ENCODE measurements around the gene DEGS2. TPM values are rescaled to one million over a fixed set of nuclear protein-coding genes. Genes with fewer than 3 reads are reported as not detected.

DEGS2 gene
- total RNA-seq, 1 experiment from 2014 or later, result 1.8 TPM

DNA sequence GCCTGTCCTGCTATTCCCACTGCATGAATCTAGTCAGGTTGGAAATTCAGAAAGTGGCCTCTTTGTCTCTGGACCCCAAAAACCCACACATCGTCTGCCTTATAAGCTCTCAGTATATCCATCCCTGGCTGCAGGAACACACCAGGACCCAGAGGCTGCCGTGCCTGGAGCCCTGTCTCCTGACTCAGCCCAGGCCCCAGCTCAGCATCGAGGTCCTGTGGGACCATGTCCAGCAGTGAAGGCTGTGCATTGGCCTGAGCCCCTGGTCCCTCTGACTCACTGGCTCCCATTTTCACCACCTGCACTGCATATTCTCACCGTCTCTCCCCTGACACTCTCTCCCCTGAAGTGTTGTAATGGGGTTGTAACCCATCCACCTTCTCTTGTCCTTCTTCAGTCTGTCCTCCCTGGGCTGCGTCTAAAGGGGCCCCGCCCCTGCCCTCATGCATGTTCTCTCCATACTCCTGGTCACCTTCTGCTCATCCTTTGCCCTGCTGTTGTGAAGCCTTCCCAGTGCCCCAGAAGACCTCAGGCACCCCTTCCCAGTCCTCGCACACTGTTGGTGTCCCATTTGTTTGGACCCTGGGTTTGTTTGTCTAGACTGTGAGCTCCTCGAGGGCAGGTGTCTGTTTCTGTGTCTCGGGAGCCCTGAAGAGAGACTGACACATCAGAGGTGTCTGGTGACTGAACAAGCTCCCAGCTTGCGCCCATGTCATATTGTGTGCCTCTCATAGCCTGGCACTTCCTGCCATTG lies 50.4 kb downstream of the DEGS2 start:
- H3K27ac ChIP-seq (ENCODE audit: low read depth, low read length), result no peak overlapping the region
- no peak overlapping the region for H3K4me2 ChIP-seq (ENCODE audit: low read length)
- ChIA-PET POLR2A (no interaction called here), RAD21 (ENCODE audit: low non-redundant PET in 1 of 2, low total read pairs in 2 of 2, uncharacterized antibody in 2 of 2, unreplicated experiment in 2 of 2) (no interaction called here), CTCF (interaction anchor here (1.2 to 2.2 kb wide), 8 partner anchors 9 to 125 kb away, joined by 3 to 27 read pairs (median 8); no protein-coding TSS in a partner anchor)
- no peaks in the 10 kb centered on the region for H3K36me3 ChIP-seq (ENCODE audit: control insufficient read depth in 1 of 2, insufficient read depth in 2 of 2, low read length in 2 of 2)
- intact Hi-C loops (cut with micrococcal nuclease), result loop anchor here (1.0 to 2.0 kb wide), 3 partner anchors 52 to 127 kb away; no protein-coding TSS in a partner anchor
- H2AFZ ChIP-seq (ENCODE audit: low read depth, low read length, poor library complexity, severe bottlenecking), result no peak overlapping the region
- H4K20me1 ChIP-seq (ENCODE audit: insufficient read depth), result no peaks in the 10 kb centered on the region
- DNase-seq (ENCODE audit: low read depth, low spot score) (no peak), ATAC-seq (no peak)
- peaks cover 0 to 13% of the 10 kb centered on the region in 2 experiments; a peak in 1 of 4 replicates for H3K4me1 ChIP-seq (ENCODE audit: control insufficient read depth in 1 of 2, insufficient read depth in 2 of 2, low read length in 2 of 2)
- no peak overlapping the region for H3K9ac ChIP-seq (ENCODE audit: low read length)
- BruUV-seq (replicated peaks), result no TSS peak
- no peak overlapping the region for H3K4me3 ChIP-seq (replicated peaks in 1 of 2; ENCODE audit: low read depth in 1 of 2, low read length in 2 of 2)
- no peaks in the 10 kb centered on the region for H3K27me3 ChIP-seq (ENCODE audit: insufficient read depth, low read length)
- TF ChIP-seq, protein P1, sequence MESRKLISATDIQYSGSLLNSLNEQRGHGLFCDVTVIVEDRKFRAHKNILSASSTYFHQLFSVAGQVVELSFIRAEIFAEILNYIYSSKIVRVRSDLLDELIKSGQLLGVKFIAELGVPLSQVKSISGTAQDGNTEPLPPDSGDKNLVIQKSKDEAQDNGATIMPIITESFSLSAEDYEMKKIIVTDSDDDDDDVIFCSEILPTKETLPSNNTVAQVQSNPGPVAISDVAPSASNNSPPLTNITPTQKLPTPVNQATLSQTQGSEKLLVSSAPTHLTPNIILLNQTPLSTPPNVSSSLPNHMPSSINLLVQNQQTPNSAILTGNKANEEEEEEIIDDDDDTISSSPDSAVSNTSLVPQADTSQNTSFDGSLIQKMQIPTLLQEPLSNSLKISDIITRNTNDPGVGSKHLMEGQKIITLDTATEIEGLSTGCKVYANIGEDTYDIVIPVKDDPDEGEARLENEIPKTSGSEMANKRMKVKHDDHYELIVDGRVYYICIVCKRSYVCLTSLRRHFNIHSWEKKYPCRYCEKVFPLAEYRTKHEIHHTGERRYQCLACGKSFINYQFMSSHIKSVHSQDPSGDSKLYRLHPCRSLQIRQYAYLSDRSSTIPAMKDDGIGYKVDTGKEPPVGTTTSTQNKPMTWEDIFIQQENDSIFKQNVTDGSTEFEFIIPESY (IDR thresholded peaks at IDR 0.05; ENCODE audit: extremely low read depth, insufficient replicate concordance, low read length), result no peak
- TF ChIP-seq ELF1 (IDR thresholded peaks at IDR 0.05; ENCODE audit: borderline replicate concordance, low read depth), result no peak
- TF ChIP-seq CEBPB (IDR thresholded peaks at IDR 0.05; ENCODE audit: low read depth), result no peak
- no peak for TF ChIP-seq SIN3A (IDR thresholded peaks at IDR 0.05; ENCODE audit: low read depth)
- TF ChIP-seq EZH2phosphoT487 (IDR thresholded peaks at IDR 0.05; ENCODE audit: borderline replicate concordance), result no peak
- no peak for TF ChIP-seq TCF7L2 (IDR thresholded peaks at IDR 0.05; ENCODE audit: borderline replicate concordance, extremely low read depth, insufficient read depth, insufficient read length)
- no peak for TF ChIP-seq FOSL1 (IDR thresholded peaks at IDR 0.05; ENCODE audit: low read depth)
- no peak for TF ChIP-seq SP1 (IDR thresholded peaks at IDR 0.05; ENCODE audit: low read depth)
- TF ChIP-seq POLR2AphosphoS5 (IDR thresholded peaks at IDR 0.05; ENCODE audit: low read depth, low read length), result no peak
- TF ChIP-seq ZFX (IDR thresholded peaks at IDR 0.05), result no peak
- TF ChIP-seq CBX3 (IDR thresholded peaks at IDR 0.05; ENCODE audit: low read depth), result no peak
- TF ChIP-seq, protein P2, sequence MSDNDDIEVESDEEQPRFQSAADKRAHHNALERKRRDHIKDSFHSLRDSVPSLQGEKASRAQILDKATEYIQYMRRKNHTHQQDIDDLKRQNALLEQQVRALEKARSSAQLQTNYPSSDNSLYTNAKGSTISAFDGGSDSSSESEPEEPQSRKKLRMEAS (IDR thresholded peaks at IDR 0.05), result no peak
- TF ChIP-seq, protein P3, sequence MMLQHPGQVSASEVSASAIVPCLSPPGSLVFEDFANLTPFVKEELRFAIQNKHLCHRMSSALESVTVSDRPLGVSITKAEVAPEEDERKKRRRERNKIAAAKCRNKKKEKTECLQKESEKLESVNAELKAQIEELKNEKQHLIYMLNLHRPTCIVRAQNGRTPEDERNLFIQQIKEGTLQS (IDR thresholded peaks at IDR 0.05), result no peak
- TF ChIP-seq, protein P4, sequence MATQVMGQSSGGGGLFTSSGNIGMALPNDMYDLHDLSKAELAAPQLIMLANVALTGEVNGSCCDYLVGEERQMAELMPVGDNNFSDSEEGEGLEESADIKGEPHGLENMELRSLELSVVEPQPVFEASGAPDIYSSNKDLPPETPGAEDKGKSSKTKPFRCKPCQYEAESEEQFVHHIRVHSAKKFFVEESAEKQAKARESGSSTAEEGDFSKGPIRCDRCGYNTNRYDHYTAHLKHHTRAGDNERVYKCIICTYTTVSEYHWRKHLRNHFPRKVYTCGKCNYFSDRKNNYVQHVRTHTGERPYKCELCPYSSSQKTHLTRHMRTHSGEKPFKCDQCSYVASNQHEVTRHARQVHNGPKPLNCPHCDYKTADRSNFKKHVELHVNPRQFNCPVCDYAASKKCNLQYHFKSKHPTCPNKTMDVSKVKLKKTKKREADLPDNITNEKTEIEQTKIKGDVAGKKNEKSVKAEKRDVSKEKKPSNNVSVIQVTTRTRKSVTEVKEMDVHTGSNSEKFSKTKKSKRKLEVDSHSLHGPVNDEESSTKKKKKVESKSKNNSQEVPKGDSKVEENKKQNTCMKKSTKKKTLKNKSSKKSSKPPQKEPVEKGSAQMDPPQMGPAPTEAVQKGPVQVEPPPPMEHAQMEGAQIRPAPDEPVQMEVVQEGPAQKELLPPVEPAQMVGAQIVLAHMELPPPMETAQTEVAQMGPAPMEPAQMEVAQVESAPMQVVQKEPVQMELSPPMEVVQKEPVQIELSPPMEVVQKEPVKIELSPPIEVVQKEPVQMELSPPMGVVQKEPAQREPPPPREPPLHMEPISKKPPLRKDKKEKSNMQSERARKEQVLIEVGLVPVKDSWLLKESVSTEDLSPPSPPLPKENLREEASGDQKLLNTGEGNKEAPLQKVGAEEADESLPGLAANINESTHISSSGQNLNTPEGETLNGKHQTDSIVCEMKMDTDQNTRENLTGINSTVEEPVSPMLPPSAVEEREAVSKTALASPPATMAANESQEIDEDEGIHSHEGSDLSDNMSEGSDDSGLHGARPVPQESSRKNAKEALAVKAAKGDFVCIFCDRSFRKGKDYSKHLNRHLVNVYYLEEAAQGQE (IDR thresholded peaks at IDR 0.05; ENCODE audit: low read depth), result no peak
- TF ChIP-seq EZH2 (IDR thresholded peaks at IDR 0.05), result no peak
- TF ChIP-seq, protein P5, sequence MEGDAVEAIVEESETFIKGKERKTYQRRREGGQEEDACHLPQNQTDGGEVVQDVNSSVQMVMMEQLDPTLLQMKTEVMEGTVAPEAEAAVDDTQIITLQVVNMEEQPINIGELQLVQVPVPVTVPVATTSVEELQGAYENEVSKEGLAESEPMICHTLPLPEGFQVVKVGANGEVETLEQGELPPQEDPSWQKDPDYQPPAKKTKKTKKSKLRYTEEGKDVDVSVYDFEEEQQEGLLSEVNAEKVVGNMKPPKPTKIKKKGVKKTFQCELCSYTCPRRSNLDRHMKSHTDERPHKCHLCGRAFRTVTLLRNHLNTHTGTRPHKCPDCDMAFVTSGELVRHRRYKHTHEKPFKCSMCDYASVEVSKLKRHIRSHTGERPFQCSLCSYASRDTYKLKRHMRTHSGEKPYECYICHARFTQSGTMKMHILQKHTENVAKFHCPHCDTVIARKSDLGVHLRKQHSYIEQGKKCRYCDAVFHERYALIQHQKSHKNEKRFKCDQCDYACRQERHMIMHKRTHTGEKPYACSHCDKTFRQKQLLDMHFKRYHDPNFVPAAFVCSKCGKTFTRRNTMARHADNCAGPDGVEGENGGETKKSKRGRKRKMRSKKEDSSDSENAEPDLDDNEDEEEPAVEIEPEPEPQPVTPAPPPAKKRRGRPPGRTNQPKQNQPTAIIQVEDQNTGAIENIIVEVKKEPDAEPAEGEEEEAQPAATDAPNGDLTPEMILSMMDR (IDR thresholded peaks at IDR 0.05 in 2 of 3, conservative IDR thresholded peaks at IDR 0.05 in 1 of 3; ENCODE audit: borderline replicate concordance in 1 of 3, insufficient read depth in 1 of 3, low read depth in 2 of 3, low read length in 2 of 3), result no peak
- H3K9me3 ChIP-seq (ENCODE audit: control insufficient read depth in 1 of 2, insufficient read depth in 1 of 2, low read depth in 1 of 2, low read length in 2 of 2), result no peaks in the 10 kb centered on the region
- no peaks in the 10 kb centered on the region for H3K9me2 ChIP-seq (ENCODE audit: insufficient read depth)
- H3K79me2 ChIP-seq (ENCODE audit: insufficient read depth, low read length), result no peaks in the 10 kb centered on the region
